ENCODE measurements around the gene DNAH12. TPM values are rescaled to one million over a fixed set of nuclear protein-coding genes. Genes with fewer than 3 reads are reported as not detected.

The DNAH12 gene
- total and polyA plus RNA-seq, 2 of the 13 experiments (the other 11 are each of a cell fraction or from before 2014, with no cell fraction given) = 0.11 TPM

DNA sequence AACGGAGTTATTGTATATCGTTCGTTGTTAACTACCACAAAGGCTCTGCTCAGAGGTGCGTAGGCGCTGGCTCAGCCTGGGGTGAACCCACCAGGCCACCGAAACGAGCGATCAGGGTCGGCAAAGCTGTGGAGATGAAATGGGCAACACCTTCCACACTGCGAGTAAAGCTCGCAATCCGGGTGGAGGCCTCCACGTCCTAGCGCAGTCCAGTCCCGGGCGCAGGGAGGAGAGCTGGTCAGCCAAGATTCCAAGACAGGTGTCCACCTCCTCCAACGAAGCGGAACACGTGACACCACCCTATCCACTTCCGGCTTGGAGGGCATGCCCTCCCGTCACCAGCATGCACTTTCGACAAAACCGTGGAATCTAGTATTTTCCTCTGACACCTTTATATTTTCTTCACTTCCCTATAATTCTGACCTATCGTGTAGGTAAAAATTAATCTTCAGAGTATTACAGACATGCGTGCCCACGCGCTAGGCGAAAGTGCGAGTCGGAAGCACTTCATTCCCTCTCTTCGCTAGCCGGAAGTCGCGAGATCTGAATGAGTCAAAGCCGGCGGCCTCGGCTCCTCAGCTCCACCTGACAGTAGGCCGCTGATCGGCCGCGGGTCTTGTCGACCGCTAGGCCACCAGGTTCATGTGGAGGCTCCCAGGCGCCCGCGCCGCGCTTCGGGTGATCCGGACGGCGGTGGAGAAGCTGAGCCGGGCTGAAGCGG is 11.8 kb upstream of the DNAH12 start, which contains the start of gene PDE12 (continued):
- TF ChIP-seq FOXO4 (CRISPR knock-in tag; conservative IDR thresholded peaks at IDR 0.05) (peak; percentile 41; the same call in 1 of the 2 replicates), ZNF12 (CRISPR knock-in tag; IDR thresholded peaks at IDR 0.05) (no peak), ATF3 (CRISPR knock-in tag; IDR thresholded peaks at IDR 0.05) (peak; percentile 6; the same call in 1 of the 2 replicates), CHD4 (IDR thresholded peaks at IDR 0.05; ENCODE audit: borderline replicate concordance, low read length) (no peak; the same call in 1 of the 2 replicates), HNF4A (CRISPR knock-in tag; IDR thresholded peaks at IDR 0.05) (no peak; the same call in 1 of the 2 replicates), PTBP1 (IDR thresholded peaks at IDR 0.05; ENCODE audit: low read depth, low read length, poor library complexity, severe bottlenecking) (no peak), HNF1B (CRISPR knock-in tag; IDR thresholded peaks at IDR 0.05) (peak; percentile 91), ZNF296 (CRISPR knock-in tag; conservative IDR thresholded peaks at IDR 0.05) (peak; percentile 88; the same call in 1 of the 2 replicates), KAT2B (IDR thresholded peaks at IDR 0.05; ENCODE audit: borderline replicate concordance, low read depth, low read length) (no peak), ZNF883 (CRISPR knock-in tag; IDR thresholded peaks at IDR 0.05; ENCODE audit: not compliant biosample characterization) (peak; percentile 29), SMARCC2 (IDR thresholded peaks at IDR 0.05) (no peak), KDM2A (CRISPR knock-in tag; IDR thresholded peaks at IDR 0.05; ENCODE audit: borderline replicate concordance, low read depth) (peak; percentile 90), ZMYM2 (CRISPR knock-in tag; IDR thresholded peaks at IDR 0.05) (peak; percentile 91), ZNF224 (CRISPR knock-in tag; IDR thresholded peaks at IDR 0.05) (no peak; the same call in 1 of the 2 replicates), ELF4 (CRISPR knock-in tag; IDR thresholded peaks at IDR 0.05; ENCODE audit: borderline replicate concordance) (peak; percentile 98), ZNF839 (CRISPR knock-in tag; IDR thresholded peaks at IDR 0.05; ENCODE audit: borderline replicate concordance) (no peak)
- TF ChIP-seq, protein P1, sequence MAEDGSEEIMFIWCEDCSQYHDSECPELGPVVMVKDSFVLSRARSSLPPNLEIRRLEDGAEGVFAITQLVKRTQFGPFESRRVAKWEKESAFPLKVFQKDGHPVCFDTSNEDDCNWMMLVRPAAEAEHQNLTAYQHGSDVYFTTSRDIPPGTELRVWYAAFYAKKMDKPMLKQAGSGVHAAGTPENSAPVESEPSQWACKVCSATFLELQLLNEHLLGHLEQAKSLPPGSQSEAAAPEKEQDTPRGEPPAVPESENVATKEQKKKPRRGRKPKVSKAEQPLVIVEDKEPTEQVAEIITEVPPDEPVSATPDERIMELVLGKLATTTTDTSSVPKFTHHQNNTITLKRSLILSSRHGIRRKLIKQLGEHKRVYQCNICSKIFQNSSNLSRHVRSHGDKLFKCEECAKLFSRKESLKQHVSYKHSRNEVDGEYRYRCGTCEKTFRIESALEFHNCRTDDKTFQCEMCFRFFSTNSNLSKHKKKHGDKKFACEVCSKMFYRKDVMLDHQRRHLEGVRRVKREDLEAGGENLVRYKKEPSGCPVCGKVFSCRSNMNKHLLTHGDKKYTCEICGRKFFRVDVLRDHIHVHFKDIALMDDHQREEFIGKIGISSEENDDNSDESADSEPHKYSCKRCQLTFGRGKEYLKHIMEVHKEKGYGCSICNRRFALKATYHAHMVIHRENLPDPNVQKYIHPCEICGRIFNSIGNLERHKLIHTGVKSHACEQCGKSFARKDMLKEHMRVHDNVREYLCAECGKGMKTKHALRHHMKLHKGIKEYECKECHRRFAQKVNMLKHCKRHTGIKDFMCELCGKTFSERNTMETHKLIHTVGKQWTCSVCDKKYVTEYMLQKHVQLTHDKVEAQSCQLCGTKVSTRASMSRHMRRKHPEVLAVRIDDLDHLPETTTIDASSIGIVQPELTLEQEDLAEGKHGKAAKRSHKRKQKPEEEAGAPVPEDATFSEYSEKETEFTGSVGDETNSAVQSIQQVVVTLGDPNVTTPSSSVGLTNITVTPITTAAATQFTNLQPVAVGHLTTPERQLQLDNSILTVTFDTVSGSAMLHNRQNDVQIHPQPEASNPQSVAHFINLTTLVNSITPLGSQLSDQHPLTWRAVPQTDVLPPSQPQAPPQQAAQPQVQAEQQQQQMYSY (CRISPR knock-in tag; IDR thresholded peaks at IDR 0.05) = no peak
- TF ChIP-seq, protein P2, sequence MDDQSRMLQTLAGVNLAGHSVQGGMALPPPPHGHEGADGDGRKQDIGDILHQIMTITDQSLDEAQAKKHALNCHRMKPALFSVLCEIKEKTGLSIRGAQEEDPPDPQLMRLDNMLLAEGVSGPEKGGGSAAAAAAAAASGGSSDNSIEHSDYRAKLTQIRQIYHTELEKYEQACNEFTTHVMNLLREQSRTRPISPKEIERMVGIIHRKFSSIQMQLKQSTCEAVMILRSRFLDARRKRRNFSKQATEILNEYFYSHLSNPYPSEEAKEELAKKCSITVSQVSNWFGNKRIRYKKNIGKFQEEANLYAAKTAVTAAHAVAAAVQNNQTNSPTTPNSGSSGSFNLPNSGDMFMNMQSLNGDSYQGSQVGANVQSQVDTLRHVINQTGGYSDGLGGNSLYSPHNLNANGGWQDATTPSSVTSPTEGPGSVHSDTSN (CRISPR knock-in tag; IDR thresholded peaks at IDR 0.05; ENCODE audit: borderline replicate concordance) = no peak
- TF ChIP-seq, protein P3, sequence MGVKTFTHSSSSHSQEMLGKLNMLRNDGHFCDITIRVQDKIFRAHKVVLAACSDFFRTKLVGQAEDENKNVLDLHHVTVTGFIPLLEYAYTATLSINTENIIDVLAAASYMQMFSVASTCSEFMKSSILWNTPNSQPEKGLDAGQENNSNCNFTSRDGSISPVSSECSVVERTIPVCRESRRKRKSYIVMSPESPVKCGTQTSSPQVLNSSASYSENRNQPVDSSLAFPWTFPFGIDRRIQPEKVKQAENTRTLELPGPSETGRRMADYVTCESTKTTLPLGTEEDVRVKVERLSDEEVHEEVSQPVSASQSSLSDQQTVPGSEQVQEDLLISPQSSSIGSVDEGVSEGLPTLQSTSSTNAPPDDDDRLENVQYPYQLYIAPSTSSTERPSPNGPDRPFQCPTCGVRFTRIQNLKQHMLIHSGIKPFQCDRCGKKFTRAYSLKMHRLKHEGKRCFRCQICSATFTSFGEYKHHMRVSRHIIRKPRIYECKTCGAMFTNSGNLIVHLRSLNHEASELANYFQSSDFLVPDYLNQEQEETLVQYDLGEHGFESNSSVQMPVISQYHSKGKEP (CRISPR knock-in tag; IDR thresholded peaks at IDR 0.05) = no peak; the same call in 1 of the 2 replicates

Data from HepG2 (cell line).